Vagina (tissue), 2 donors: Measurements from ENCODE around the gene KCNIP4. TPM values are rescaled to one million over a fixed set of nuclear protein-coding genes. Genes with fewer than 3 reads are reported as not detected.

Experiments
- DNase-seq, 2 donors: peaks; one replicate each; pipeline ENCODE4 v3.0.0-alpha.2; 2017; ENCODE audit errors: extremely low spot score in 2 of 2
- H3K27ac ChIP-seq: fragments of 200-600 bp; sonication (generic); one replicate; pipeline ENCODE4 v1.5.1; 2019
- H3K27me3 ChIP-seq: fragments of 200-600 bp; sonication (generic); one replicate; pipeline ENCODE4 v1.5.1; 2019
- H3K36me3 ChIP-seq, 2 donors: fragments of 200-600 bp; sonication (generic); one replicate each; pipeline ENCODE4 v1.5.1; 2017 to 2019
- H3K4me1 ChIP-seq: fragments of 200-600 bp; sonication (generic); one replicate; pipeline ENCODE4 v1.5.1; 2019
- H3K4me3 ChIP-seq, 2 donors: fragments of 200-600 bp; sonication (generic); 1 replicate in 1 of 2; 2 replicates in 1 of 2; pipeline ENCODE4 v1.5.1; 2016 to 2019
- H3K9me3 ChIP-seq: fragments of 200-600 bp; sonication (generic); one replicate; pipeline ENCODE4 v1.5.1; 2019
- POLR2A ChIP-seq, 2 donors: fragments of 450-650 bp; IDR thresholded peaks; one replicate each; pipeline ENCODE4 v1.6.1; 2017; ENCODE audit warnings: antibody characterized with exemption in 2 of 2, mild to moderate bottlenecking in 2 of 2, moderate library complexity in 2 of 2
- POLR2AphosphoS5 ChIP-seq, 2 donors: sonication (generic); formaldehyde crosslinking; IDR thresholded peaks; one replicate each; pipeline ENCODE4 v1.9.0; 2017; ENCODE audit warnings: antibody characterized with exemption in 2 of 2, mild to moderate bottlenecking in 2 of 2, low read depth in 1 of 2; ENCODE audit not compliant: insufficient read depth in 1 of 2
- intact Hi-C: fragments of 100-400 bp; cut with DNase I; formaldehyde crosslinking; loops from one replicate; pipeline ENCODE4 v1.15.1; 2023
- total RNA-seq: library from RNA; depleted of rRNA; stranded (reverse); fragments of >200 nt; gene quantifications from one replicate; pipeline ENCODE4 v1.2.3, GENCODE V29; 2016
- TF ChIP-seq, protein P1 (sequence below), 3 experiments: fragments of 450-650 bp in 2 of 3; fragments of 200-600 bp in 1 of 3; sonication (generic) in 1 of 3; IDR thresholded peaks; one replicate each; pipeline ENCODE4 v1.5.1; 2017 to 2019; ENCODE audit warnings: antibody characterized with exemption in 3 of 3, mild to moderate bottlenecking in 2 of 3, moderate library complexity in 2 of 3

Gene KCNIP4
- total RNA-seq, 1 donor from 2014 or later, result not detected

- no peaks in the 10 kb centered on the region for H3K9me3 ChIP-seq
- intact Hi-C loops, result no loop called here
- H3K27me3 ChIP-seq, result no peaks in the 10 kb centered on the region
- H3K4me1 ChIP-seq, result no peaks in the 10 kb centered on the region
- no peak overlapping the region for H3K4me3 ChIP-seq
- DNase-seq, result no peak
- no peaks in the 10 kb centered on the region for H3K36me3 ChIP-seq
- H3K27ac ChIP-seq, result no peak overlapping the region
- TF ChIP-seq, protein P1, sequence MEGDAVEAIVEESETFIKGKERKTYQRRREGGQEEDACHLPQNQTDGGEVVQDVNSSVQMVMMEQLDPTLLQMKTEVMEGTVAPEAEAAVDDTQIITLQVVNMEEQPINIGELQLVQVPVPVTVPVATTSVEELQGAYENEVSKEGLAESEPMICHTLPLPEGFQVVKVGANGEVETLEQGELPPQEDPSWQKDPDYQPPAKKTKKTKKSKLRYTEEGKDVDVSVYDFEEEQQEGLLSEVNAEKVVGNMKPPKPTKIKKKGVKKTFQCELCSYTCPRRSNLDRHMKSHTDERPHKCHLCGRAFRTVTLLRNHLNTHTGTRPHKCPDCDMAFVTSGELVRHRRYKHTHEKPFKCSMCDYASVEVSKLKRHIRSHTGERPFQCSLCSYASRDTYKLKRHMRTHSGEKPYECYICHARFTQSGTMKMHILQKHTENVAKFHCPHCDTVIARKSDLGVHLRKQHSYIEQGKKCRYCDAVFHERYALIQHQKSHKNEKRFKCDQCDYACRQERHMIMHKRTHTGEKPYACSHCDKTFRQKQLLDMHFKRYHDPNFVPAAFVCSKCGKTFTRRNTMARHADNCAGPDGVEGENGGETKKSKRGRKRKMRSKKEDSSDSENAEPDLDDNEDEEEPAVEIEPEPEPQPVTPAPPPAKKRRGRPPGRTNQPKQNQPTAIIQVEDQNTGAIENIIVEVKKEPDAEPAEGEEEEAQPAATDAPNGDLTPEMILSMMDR (IDR thresholded peaks at IDR 0.05), result no peak
- TF ChIP-seq POLR2A (IDR thresholded peaks at IDR 0.05) (no peak), POLR2AphosphoS5 (IDR thresholded peaks at IDR 0.05; ENCODE audit: insufficient read depth in 1 of 2, low read depth in 1 of 2) (no peak)
Measured at GRCh38 chr4:21377046-21377445, 571.5 kb downstream of the KCNIP4 start.

DNA sequence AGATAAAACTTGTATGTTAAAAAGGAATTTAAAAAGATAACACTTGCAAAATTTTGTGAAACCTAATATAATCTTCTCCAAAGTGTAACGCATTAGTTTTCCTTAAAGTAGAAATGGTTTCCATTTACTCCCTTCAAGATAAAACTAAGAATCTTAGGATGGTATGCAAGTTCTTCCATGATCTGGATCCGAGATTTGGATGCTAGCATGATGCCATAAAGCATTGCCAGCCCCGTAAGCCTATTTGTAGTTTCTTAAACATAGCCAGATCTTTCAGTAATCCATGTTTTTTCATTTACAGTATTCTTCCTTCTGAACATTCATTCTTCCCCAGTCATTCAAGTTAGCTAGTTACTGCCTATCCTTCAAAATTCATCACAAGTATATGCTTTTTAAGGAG lies 572.4 kb downstream of the KCNIP4 start:
- no peaks in the 10 kb centered on the region for H3K4me1 ChIP-seq
- H3K27ac ChIP-seq, result no peak overlapping the region
- H3K4me3 ChIP-seq, result no peak overlapping the region
- no peak for DNase-seq
- no peaks in the 10 kb centered on the region for H3K36me3 ChIP-seq
- H3K9me3 ChIP-seq, result no peaks in the 10 kb centered on the region
- H3K27me3 ChIP-seq, result no peaks in the 10 kb centered on the region
- intact Hi-C loops, result no loop called here
- TF ChIP-seq, protein P1 (IDR thresholded peaks at IDR 0.05), result no peak
- TF ChIP-seq POLR2AphosphoS5 (IDR thresholded peaks at IDR 0.05; ENCODE audit: insufficient read depth in 1 of 2, low read depth in 1 of 2), result no peak
- no peak for TF ChIP-seq POLR2A (IDR thresholded peaks at IDR 0.05)

GRCh38 chr4:21374641-21375368 lies 573.8 kb downstream of the KCNIP4 start:
- H3K36me3 ChIP-seq, result no peaks in the 10 kb centered on the region
- no peaks in the 10 kb centered on the region for H3K27me3 ChIP-seq
- H3K4me3 ChIP-seq, result no peak overlapping the region
- TF ChIP-seq POLR2A (IDR thresholded peaks at IDR 0.05) (no peak), POLR2AphosphoS5 (IDR thresholded peaks at IDR 0.05; ENCODE audit: insufficient read depth in 1 of 2, low read depth in 1 of 2) (no peak)
- TF ChIP-seq, protein P1 (IDR thresholded peaks at IDR 0.05), result no peak
- no peak for DNase-seq
- H3K4me1 ChIP-seq, result no peaks in the 10 kb centered on the region
- H3K27ac ChIP-seq, result no peak overlapping the region
- H3K9me3 ChIP-seq, result no peaks in the 10 kb centered on the region
- intact Hi-C loops, result no loop called here

- intact Hi-C loops, result no loop called here
- Histone ChIP-seq H3K4me1 (no peaks in the 10 kb centered on the region), H3K9me3 (no peaks in the 10 kb centered on the region), H3K27ac (no peak overlapping the region), H3K36me3 (no peaks in the 10 kb centered on the region), H3K27me3 (no peaks in the 10 kb centered on the region), H3K4me3 (no peak overlapping the region)
- DNase-seq, result no peak
- TF ChIP-seq, protein P1 (IDR thresholded peaks at IDR 0.05), result no peak
- TF ChIP-seq POLR2AphosphoS5 (IDR thresholded peaks at IDR 0.05; ENCODE audit: insufficient read depth in 1 of 2, low read depth in 1 of 2), result no peak
- no peak for TF ChIP-seq POLR2A (IDR thresholded peaks at IDR 0.05)
Measured at GRCh38 chr4:21367567-21367966, 581.0 kb downstream of the KCNIP4 start.

DNA sequence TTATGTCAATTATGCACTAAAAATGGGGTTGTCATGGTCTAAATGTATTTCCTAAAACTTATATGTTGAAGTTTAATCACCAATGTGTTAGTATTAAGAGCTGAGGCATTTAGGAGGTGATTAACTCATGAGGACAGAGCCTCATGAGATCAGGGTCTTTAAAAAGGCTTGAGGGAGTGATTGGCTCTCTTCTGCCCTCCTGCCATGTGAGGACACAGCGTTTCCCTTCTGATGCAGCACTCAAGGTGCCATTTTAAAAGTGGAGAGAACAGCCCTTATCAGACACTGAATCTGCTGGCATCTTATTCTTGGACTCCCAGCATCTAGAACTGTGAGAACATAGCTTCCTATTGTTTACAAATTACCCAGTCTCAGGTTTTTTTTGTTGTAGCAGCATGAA lies 581.7 kb downstream of the KCNIP4 start:
- Histone ChIP-seq H3K9me3 (no peaks in the 10 kb centered on the region), H3K36me3 (no peaks in the 10 kb centered on the region), H3K27me3 (no peaks in the 10 kb centered on the region), H3K4me3 (no peak overlapping the region), H3K27ac (no peak overlapping the region), H3K4me1 (no peaks in the 10 kb centered on the region)
- no peak for DNase-seq
- TF ChIP-seq, protein P1 (IDR thresholded peaks at IDR 0.05), result no peak
- TF ChIP-seq POLR2A (IDR thresholded peaks at IDR 0.05) (no peak), POLR2AphosphoS5 (IDR thresholded peaks at IDR 0.05; ENCODE audit: insufficient read depth in 1 of 2, low read depth in 1 of 2) (no peak)
- intact Hi-C loops, result no loop called here
